HCT116 (cell line): ENCODE measurements around the gene GORAB. TPM values are rescaled to one million over a fixed set of nuclear protein-coding genes. Genes with fewer than 3 reads are reported as not detected.

Experiments
- ATAC-seq: fragments of 200-7000 bp; cut with Tn5 transposase; 2 replicates; pipeline ENCODE4 v1.9.1; 2020; ENCODE audit warnings: mild to moderate bottlenecking, moderate library complexity
- BruUV-seq: library from RNA; stranded (reverse); fragments of 400-500 nt; replicated peaks from 2 replicates; lab custom pipeline; 2021; lab: Mats Ljungman, UMichigan
- CTCF ChIA-PET: fragments of 300-600 bp; sonication (Branson Sonifier 250); formaldehyde crosslinking; loops from one replicate; lab custom pipeline; 2021; ENCODE audit warnings: antibody characterized with exemption; lab: Charles Lee
- POLR2A ChIA-PET: fragments of 300-600, 350-600 bp; sonication (Branson Sonifier 250); formaldehyde crosslinking; loops from one replicate; lab custom pipeline; 2021; ENCODE audit warnings: antibody characterized with exemption; lab: Charles Lee
- RAD21 ChIA-PET, 2 experiments: fragments of 300-600 bp; sonication (Branson Sonifier 250); formaldehyde crosslinking; loops; one replicate each; lab custom pipeline; 2023; ENCODE audit warnings: low total read pairs in 2 of 2; ENCODE audit not compliant: uncharacterized antibody in 2 of 2, unreplicated experiment in 2 of 2, low non-redundant PET in 1 of 2; lab: Charles Lee
- DNase-seq: peaks from one replicate; pipeline ENCODE4 v3.0.0-alpha.2; 2010; ENCODE audit warnings: low read depth, low spot score
- H2AFZ ChIP-seq: fragments of 200-600 bp; shearing (Covaris generic), sonication (generic); 2 replicates; pipeline ENCODE4 v1.6.1; 2017; ENCODE audit warnings: low read depth, mixed run types, mixed read lengths, antibody characterized with exemption, low read length; ENCODE audit not compliant: poor library complexity, severe bottlenecking
- H3K27ac ChIP-seq: 2 replicates; pipeline ENCODE4 v1.5.1; 2012; ENCODE audit warnings: low read depth, low read length
- H3K27me3 ChIP-seq: fragments of 200-600 bp; sonication (generic); 2 replicates; pipeline ENCODE4 v1.6.1; 2016; ENCODE audit warnings: mixed run types, low read length, mixed read lengths; ENCODE audit not compliant: insufficient read depth
- H3K36me3 ChIP-seq, 2 experiments: fragments of 200-500 bp in 1 of 2; fragments of 200-600 bp in 1 of 2; sonication (Bioruptor generic) in 1 of 2; sonication (generic) in 1 of 2; 2 replicates each; pipeline versions ENCODE4 v1.5.1 to v1.6.1; 2014 to 2016; ENCODE audit warnings: low read length in 2 of 2, inconsistent platforms in 1 of 2, mixed read lengths in 1 of 2, mixed run types in 1 of 2; ENCODE audit not compliant: insufficient read depth in 2 of 2, control insufficient read depth in 1 of 2
- H3K4me1 ChIP-seq, 2 experiments: fragments of 200-600 bp in 1 of 2; sonication (generic) in 1 of 2; 2 replicates each; pipeline versions ENCODE4 v1.5.1 to v1.6.1; 2012 to 2017; ENCODE audit warnings: low read length in 2 of 2, inconsistent platforms in 1 of 2, mild to moderate bottlenecking in 1 of 2, mixed read lengths in 1 of 2, mixed run types in 1 of 2, moderate library complexity in 1 of 2; ENCODE audit not compliant: insufficient read depth in 2 of 2, control insufficient read depth in 1 of 2
- H3K4me2 ChIP-seq: fragments of 200-600 bp; sonication (generic); 2 replicates; pipeline ENCODE4 v1.6.1; 2017; ENCODE audit warnings: mixed run types, low read length, mixed read lengths
- H3K4me3 ChIP-seq, 2 experiments: fragments of 200-600 bp in 1 of 2; sonication (generic) in 1 of 2; replicated peaks in 1 of 2; 2 replicates each; pipeline ENCODE4 v1.5.1; 2011 to 2016; ENCODE audit warnings: low read length in 2 of 2, control low read depth in 1 of 2, low read depth in 1 of 2, mild to moderate bottlenecking in 1 of 2, mixed read lengths in 1 of 2, mixed run types in 1 of 2
- H3K79me2 ChIP-seq: fragments of 200-600 bp; sonication (generic); 2 replicates; pipeline ENCODE4 v1.6.1; 2017; ENCODE audit warnings: mild to moderate bottlenecking, mixed run types, low read length, moderate library complexity, mixed read lengths; ENCODE audit not compliant: insufficient read depth
- H3K9ac ChIP-seq: fragments of 200-600 bp; sonication (generic); 2 replicates; pipeline ENCODE4 v1.6.1; 2016; ENCODE audit warnings: low read length, mixed read lengths
- H3K9me2 ChIP-seq: fragments of 200-600 bp; sonication (generic), shearing (Covaris generic); 2 replicates; pipeline ENCODE4 v1.6.1; 2017; ENCODE audit warnings: mixed run types, mild to moderate bottlenecking, moderate library complexity; ENCODE audit not compliant: insufficient read depth
- H3K9me3 ChIP-seq, 2 experiments: fragments of 200-500 bp in 1 of 2; fragments of 200-600 bp in 1 of 2; sonication (Bioruptor generic) in 1 of 2; sonication (generic) in 1 of 2; 2 replicates each; pipeline ENCODE4 v1.6.1; 2014 to 2017; ENCODE audit warnings: low read length in 2 of 2, mixed read lengths in 2 of 2, inconsistent platforms in 1 of 2, low read depth in 1 of 2, mild to moderate bottlenecking in 1 of 2, mixed run types in 1 of 2, moderate library complexity in 1 of 2; ENCODE audit not compliant: control insufficient read depth in 1 of 2, insufficient read depth in 1 of 2
- H4K20me1 ChIP-seq: fragments of 200-600 bp; sonication (generic), shearing (Covaris generic); 2 replicates; pipeline ENCODE4 v1.6.1; 2017; ENCODE audit warnings: mixed run types, mild to moderate bottlenecking, moderate library complexity; ENCODE audit not compliant: insufficient read depth
- CBX3 ChIP-seq: IDR thresholded peaks from 2 replicates; pipeline ENCODE4 v1.6.1; 2012; ENCODE audit warnings: low read depth
- CEBPB ChIP-seq: IDR thresholded peaks from 2 replicates; pipeline ENCODE4 v1.6.1; 2012; ENCODE audit warnings: low read depth
- ELF1 ChIP-seq: IDR thresholded peaks from 2 replicates; pipeline ENCODE4 v1.6.1; 2012; ENCODE audit warnings: low read depth, borderline replicate concordance
- EZH2 ChIP-seq: fragments of 200-600 bp; sonication (generic); IDR thresholded peaks from 2 replicates; pipeline ENCODE4 v1.6.1; 2017; ENCODE audit warnings: antibody characterized with exemption, mixed run types
- POLR2A ChIP-seq: IDR thresholded peaks from 2 replicates; pipeline ENCODE4 v1.7.0; 2011; ENCODE audit warnings: borderline replicate concordance; ENCODE audit not compliant: insufficient read depth, insufficient read length; ENCODE audit errors: extremely low read depth
- POLR2AphosphoS5 ChIP-seq: IDR thresholded peaks from 2 replicates; pipeline ENCODE4 v1.6.1; 2011; ENCODE audit warnings: mild to moderate bottlenecking, low read depth, low read length, moderate library complexity
- SP1 ChIP-seq: IDR thresholded peaks from 2 replicates; pipeline ENCODE4 v1.6.1; 2012; ENCODE audit warnings: low read depth
- TCF7L2 ChIP-seq: IDR thresholded peaks from 2 replicates; pipeline ENCODE4 v1.7.0; 2011; ENCODE audit warnings: borderline replicate concordance, inconsistent platforms; ENCODE audit not compliant: insufficient read depth, insufficient read length; ENCODE audit errors: extremely low read depth
- ZFX ChIP-seq: fragments of 450-650 bp; IDR thresholded peaks from 2 replicates; pipeline ENCODE4 v1.6.1; 2017
- intact Hi-C: fragments of 100-400 bp; cut with micrococcal nuclease; formaldehyde crosslinking; loops from 2 replicates; pipeline ENCODE4 v1.10.0; 2022
- total RNA-seq: library from RNA; stranded (reverse); gene quantifications from one replicate; pipeline ENCODE4 v1.2.1, GENCODE V29; 2021; ENCODE audit not compliant: unreplicated experiment
- TF ChIP-seq, protein P1 (sequence below), 3 experiments: fragments of 200-600 bp in 1 of 3; sonication (generic) in 1 of 3; IDR thresholded peaks in 2 of 3; conservative IDR thresholded peaks in 1 of 3; 2 replicates each; pipeline ENCODE4 v1.5.1; 2012 to 2017; ENCODE audit warnings: low read depth in 2 of 3, low read length in 2 of 3, antibody characterized with exemption in 1 of 3, borderline replicate concordance in 1 of 3, control low read depth in 1 of 3, mild to moderate bottlenecking in 1 of 3, mixed read lengths in 1 of 3, mixed run types in 1 of 3, moderate library complexity in 1 of 3; ENCODE audit not compliant: insufficient read depth in 1 of 3
- TF ChIP-seq, protein P2 (sequence below): IDR thresholded peaks from 2 replicates; pipeline ENCODE4 v1.6.1; 2012; ENCODE audit warnings: low read depth
- TF ChIP-seq, protein P3 (sequence below): IDR thresholded peaks from 2 replicates; pipeline ENCODE4 v1.6.1; 2012

Gene GORAB
- total RNA-seq, 1 experiment from 2014 or later: 7.5 TPM

DNA sequence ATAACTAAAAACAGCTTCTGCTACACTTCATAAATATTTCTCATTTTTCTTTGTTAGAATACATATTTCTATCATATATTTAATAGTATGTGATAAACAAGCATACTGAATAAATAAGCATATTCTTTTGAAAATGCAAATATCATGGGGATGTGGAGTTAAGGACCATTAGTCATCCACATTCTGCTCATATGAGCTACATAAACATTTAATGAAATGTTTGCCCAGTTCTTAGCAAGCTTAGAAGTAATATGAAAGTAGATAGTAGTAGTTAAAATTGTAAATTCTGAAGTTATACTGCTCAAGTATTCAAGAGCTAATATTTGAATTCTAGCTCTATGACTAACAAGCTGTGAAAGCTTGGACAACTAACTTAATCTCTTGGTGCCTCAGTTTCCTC lies 10.1 kb upstream of the GORAB start:
- H3K9me2 ChIP-seq: no peaks in the 10 kb centered on the region
- DNase-seq: no peak
- intact Hi-C loops: no loop called here
- no peak for ATAC-seq
- H3K9ac ChIP-seq: no peak overlapping the region
- no peak overlapping the region for H3K4me3 ChIP-seq
- H2AFZ ChIP-seq: no peak overlapping the region
- H3K9me3 ChIP-seq: no peaks in the 10 kb centered on the region
- TF ChIP-seq ELF1 (no peak), POLR2AphosphoS5 (no peak), POLR2A (no peak), SP1 (no peak), CBX3 (no peak), CEBPB (no peak), TCF7L2 (no peak), EZH2 (no peak), ZFX (no peak)
- TF ChIP-seq, protein P1, sequence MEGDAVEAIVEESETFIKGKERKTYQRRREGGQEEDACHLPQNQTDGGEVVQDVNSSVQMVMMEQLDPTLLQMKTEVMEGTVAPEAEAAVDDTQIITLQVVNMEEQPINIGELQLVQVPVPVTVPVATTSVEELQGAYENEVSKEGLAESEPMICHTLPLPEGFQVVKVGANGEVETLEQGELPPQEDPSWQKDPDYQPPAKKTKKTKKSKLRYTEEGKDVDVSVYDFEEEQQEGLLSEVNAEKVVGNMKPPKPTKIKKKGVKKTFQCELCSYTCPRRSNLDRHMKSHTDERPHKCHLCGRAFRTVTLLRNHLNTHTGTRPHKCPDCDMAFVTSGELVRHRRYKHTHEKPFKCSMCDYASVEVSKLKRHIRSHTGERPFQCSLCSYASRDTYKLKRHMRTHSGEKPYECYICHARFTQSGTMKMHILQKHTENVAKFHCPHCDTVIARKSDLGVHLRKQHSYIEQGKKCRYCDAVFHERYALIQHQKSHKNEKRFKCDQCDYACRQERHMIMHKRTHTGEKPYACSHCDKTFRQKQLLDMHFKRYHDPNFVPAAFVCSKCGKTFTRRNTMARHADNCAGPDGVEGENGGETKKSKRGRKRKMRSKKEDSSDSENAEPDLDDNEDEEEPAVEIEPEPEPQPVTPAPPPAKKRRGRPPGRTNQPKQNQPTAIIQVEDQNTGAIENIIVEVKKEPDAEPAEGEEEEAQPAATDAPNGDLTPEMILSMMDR (IDR thresholded peaks at IDR 0.05 in 2 of 3, conservative IDR thresholded peaks at IDR 0.05 in 1 of 3; ENCODE audit: borderline replicate concordance in 1 of 3, insufficient read depth in 1 of 3, low read depth in 2 of 3, low read length in 2 of 3): no peak
- TF ChIP-seq, protein P2, sequence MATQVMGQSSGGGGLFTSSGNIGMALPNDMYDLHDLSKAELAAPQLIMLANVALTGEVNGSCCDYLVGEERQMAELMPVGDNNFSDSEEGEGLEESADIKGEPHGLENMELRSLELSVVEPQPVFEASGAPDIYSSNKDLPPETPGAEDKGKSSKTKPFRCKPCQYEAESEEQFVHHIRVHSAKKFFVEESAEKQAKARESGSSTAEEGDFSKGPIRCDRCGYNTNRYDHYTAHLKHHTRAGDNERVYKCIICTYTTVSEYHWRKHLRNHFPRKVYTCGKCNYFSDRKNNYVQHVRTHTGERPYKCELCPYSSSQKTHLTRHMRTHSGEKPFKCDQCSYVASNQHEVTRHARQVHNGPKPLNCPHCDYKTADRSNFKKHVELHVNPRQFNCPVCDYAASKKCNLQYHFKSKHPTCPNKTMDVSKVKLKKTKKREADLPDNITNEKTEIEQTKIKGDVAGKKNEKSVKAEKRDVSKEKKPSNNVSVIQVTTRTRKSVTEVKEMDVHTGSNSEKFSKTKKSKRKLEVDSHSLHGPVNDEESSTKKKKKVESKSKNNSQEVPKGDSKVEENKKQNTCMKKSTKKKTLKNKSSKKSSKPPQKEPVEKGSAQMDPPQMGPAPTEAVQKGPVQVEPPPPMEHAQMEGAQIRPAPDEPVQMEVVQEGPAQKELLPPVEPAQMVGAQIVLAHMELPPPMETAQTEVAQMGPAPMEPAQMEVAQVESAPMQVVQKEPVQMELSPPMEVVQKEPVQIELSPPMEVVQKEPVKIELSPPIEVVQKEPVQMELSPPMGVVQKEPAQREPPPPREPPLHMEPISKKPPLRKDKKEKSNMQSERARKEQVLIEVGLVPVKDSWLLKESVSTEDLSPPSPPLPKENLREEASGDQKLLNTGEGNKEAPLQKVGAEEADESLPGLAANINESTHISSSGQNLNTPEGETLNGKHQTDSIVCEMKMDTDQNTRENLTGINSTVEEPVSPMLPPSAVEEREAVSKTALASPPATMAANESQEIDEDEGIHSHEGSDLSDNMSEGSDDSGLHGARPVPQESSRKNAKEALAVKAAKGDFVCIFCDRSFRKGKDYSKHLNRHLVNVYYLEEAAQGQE: no peak
- TF ChIP-seq, protein P3, sequence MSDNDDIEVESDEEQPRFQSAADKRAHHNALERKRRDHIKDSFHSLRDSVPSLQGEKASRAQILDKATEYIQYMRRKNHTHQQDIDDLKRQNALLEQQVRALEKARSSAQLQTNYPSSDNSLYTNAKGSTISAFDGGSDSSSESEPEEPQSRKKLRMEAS: no peak
- H3K36me3 ChIP-seq: no peaks in the 10 kb centered on the region
- no peak overlapping the region for H3K27ac ChIP-seq
- H4K20me1 ChIP-seq: no peaks in the 10 kb centered on the region
- POLR2A ChIA-PET: interaction anchor here (1.6 kb wide), 1 partner anchor 10 kb away, joined by 8 read pairs; the partner anchor contains the start of gene GORAB
- no peaks in the 10 kb centered on the region for H3K27me3 ChIP-seq
- H3K79me2 ChIP-seq: no peaks in the 10 kb centered on the region
- no TSS peak for BruUV-seq
- RAD21 ChIA-PET: no interaction called here
- CTCF ChIA-PET: no interaction called here
- no peak overlapping the region for H3K4me2 ChIP-seq
- H3K4me1 ChIP-seq: no peaks in the 10 kb centered on the region
